ENCODE data around the gene GNAO1.

The GNAO1 gene

GRCh38 chr16:56161658-56162057 lies 29.6 kb upstream of the GNAO1 start (continued):
- no peak for TF ChIP-seq ZNF76 (tag by site-specific recombination; IDR thresholded peaks at IDR 0.05; ENCODE audit: borderline replicate concordance, low read depth)
- no peak for TF ChIP-seq ZSCAN18 (tag by site-specific recombination; IDR thresholded peaks at IDR 0.05)

- Histone ChIP-seq H3K4me1 (ENCODE audit: control insufficient read depth, insufficient read depth, low read length) (no peaks in the 10 kb centered on the region), H3K27ac (ENCODE audit: extremely low read depth, low read depth, low read length) (no peak overlapping the region), H3K4me3 (ENCODE audit: low read depth, low read length) (no peak overlapping the region), H3K36me3 (ENCODE audit: control insufficient read depth in 2 of 2, insufficient read depth in 1 of 2, low read length in 2 of 2) (no peaks in the 10 kb centered on the region), H3K9me3 (ENCODE audit: control insufficient read depth, insufficient read depth, low read depth, low read length) (no peaks in the 10 kb centered on the region)
- ChIA-PET POLR2A (no interaction called here), CTCF (interaction anchor here (1.7 kb wide), 1 partner anchor 155 kb away, joined by 4 read pairs; no protein-coding TSS in a partner anchor)
- TF ChIP-seq ZNF777 (tag by site-specific recombination; IDR thresholded peaks at IDR 0.05; ENCODE audit: borderline replicate concordance): no peak
- TF ChIP-seq KLF9 (tag by site-specific recombination; IDR thresholded peaks at IDR 0.05; ENCODE audit: low read depth): no peak
- TF ChIP-seq KLF1 (tag by site-specific recombination; IDR thresholded peaks at IDR 0.05): no peak
- TF ChIP-seq ZNF362 (tag by site-specific recombination; IDR thresholded peaks at IDR 0.05): no peak
- TF ChIP-seq ZFP3 (tag by site-specific recombination; IDR thresholded peaks at IDR 0.05; ENCODE audit: low read depth): no peak
- no peak for TF ChIP-seq ZSCAN4 (tag by site-specific recombination; IDR thresholded peaks at IDR 0.05)
- no peak for TF ChIP-seq SP3 (tag by site-specific recombination; IDR thresholded peaks at IDR 0.05)
- no peak for TF ChIP-seq KLF10 (tag by site-specific recombination; IDR thresholded peaks at IDR 0.05)
- TF ChIP-seq ZNF24 (tag by site-specific recombination; IDR thresholded peaks at IDR 0.05): no peak
- no peak for TF ChIP-seq ZNF529 (tag by site-specific recombination; IDR thresholded peaks at IDR 0.05; ENCODE audit: insufficient replicate concordance)
- no peak for TF ChIP-seq ZNF155 (tag by site-specific recombination; IDR thresholded peaks at IDR 0.05)
Measured at GRCh38 chr16:56163089-56163488, 28.2 kb upstream of the GNAO1 start.

GRCh38 chr16:56163938-56164337 lies 27.4 kb upstream of the GNAO1 start:
- Histone ChIP-seq H3K36me3 (ENCODE audit: control insufficient read depth in 2 of 2, insufficient read depth in 1 of 2, low read length in 2 of 2) (no peaks in the 10 kb centered on the region), H3K27ac (ENCODE audit: extremely low read depth, low read depth, low read length) (no peak overlapping the region), H3K9me3 (ENCODE audit: control insufficient read depth, insufficient read depth, low read depth, low read length) (no peaks in the 10 kb centered on the region), H3K4me1 (ENCODE audit: control insufficient read depth, insufficient read depth, low read length) (no peaks in the 10 kb centered on the region), H3K4me3 (ENCODE audit: low read depth, low read length) (no peak overlapping the region)
- ChIA-PET POLR2A (no interaction called here), CTCF (interaction anchor here (0.6 kb wide), 1 partner anchor 762 kb away, joined by 4 read pairs; no protein-coding TSS in a partner anchor)
- TF ChIP-seq ZNF501 (tag by site-specific recombination; IDR thresholded peaks at IDR 0.05): no peak
- TF ChIP-seq ZSCAN16 (tag by site-specific recombination; IDR thresholded peaks at IDR 0.05): no peak
- TF ChIP-seq ZNF561 (tag by site-specific recombination; IDR thresholded peaks at IDR 0.05; ENCODE audit: borderline replicate concordance): no peak
- no peak for TF ChIP-seq ZNF169 (tag by site-specific recombination; IDR thresholded peaks at IDR 0.05)
- no peak for TF ChIP-seq ZNF837 (tag by site-specific recombination; IDR thresholded peaks at IDR 0.05)
- no peak for TF ChIP-seq ZNF488 (tag by site-specific recombination; IDR thresholded peaks at IDR 0.05)
- no peak for TF ChIP-seq ZNF146 (tag by site-specific recombination; IDR thresholded peaks at IDR 0.05)
- TF ChIP-seq ZBTB49 (tag by site-specific recombination; IDR thresholded peaks at IDR 0.05; ENCODE audit: low read depth): no peak
- TF ChIP-seq HOXD13 (CRISPR knock-in tag; IDR thresholded peaks at IDR 0.05; ENCODE audit: borderline replicate concordance): no peak
- TF ChIP-seq REPIN1 (tag by site-specific recombination; IDR thresholded peaks at IDR 0.05; ENCODE audit: low read depth): no peak
- TF ChIP-seq ZNF529 (tag by site-specific recombination; IDR thresholded peaks at IDR 0.05; ENCODE audit: insufficient replicate concordance): no peak
- no peak for TF ChIP-seq ZNF335 (tag by site-specific recombination; conservative IDR thresholded peaks at IDR 0.05)

Data from HEK293 (cell line).